ENCODE results near the gene TTC7B. TPM values are rescaled to one million over a fixed set of nuclear protein-coding genes. Genes with fewer than 3 reads are reported as not detected.
A peak's percentile ranks its signal among the peaks of the same experiment; 100 is the strongest.

Gene TTC7B
- total RNA-seq, 2 donors from 2014 or later, result 25.0 to 40.7 TPM

GRCh38 chr14:90760591-90761316 is 55.5 kb downstream of the TTC7B start:
- Histone ChIP-seq H3K27me3 (replicated peaks; ENCODE audit: insufficient read depth) (no peaks in the 10 kb centered on the region), H3K9me3 (no peaks in the 10 kb centered on the region), H3K4me3 (no peak overlapping the region), H3K4me1 (replicated peaks) (peaks cover 8% of the 10 kb centered on the region), H3K27ac (no peak overlapping the region), H3K36me3 (no peaks in the 10 kb centered on the region)
- WGBS, result 89% methylated on average over 4 of the region's 4 CpGs
- no peak for TF ChIP-seq POLR2A (IDR thresholded peaks at IDR 0.05)
- TF ChIP-seq CTCF (IDR thresholded peaks at IDR 0.05), result peak in 2 of 4 experiments; percentile 30 to 39
- intact Hi-C loops (cut with DNase I), result no loop called here
- peak; percentile 2 for DNase-seq (ENCODE audit: low spot score)

- Histone ChIP-seq H3K27ac (no peak overlapping the region), H3K4me3 (no peak overlapping the region), H3K36me3 (no peaks in the 10 kb centered on the region), H3K4me1 (replicated peaks) (peaks cover 8% of the 10 kb centered on the region), H3K9me3 (no peaks in the 10 kb centered on the region), H3K27me3 (replicated peaks; ENCODE audit: insufficient read depth) (no peaks in the 10 kb centered on the region)
- peak; percentile 2 for DNase-seq (ENCODE audit: low spot score)
- 88% methylated on average over 4 of the region's 4 CpGs for WGBS
- intact Hi-C loops (cut with DNase I), result no loop called here
- TF ChIP-seq POLR2A (IDR thresholded peaks at IDR 0.05) (no peak), CTCF (IDR thresholded peaks at IDR 0.05) (no peak), POLR2AphosphoS5 (IDR thresholded peaks at IDR 0.05) (no peak)
These were observed 56.2 kb downstream of the TTC7B start for GRCh38 chr14:90760078-90760444.

- Histone ChIP-seq H3K4me3 (no peak overlapping the region), H3K27me3 (replicated peaks; ENCODE audit: insufficient read depth) (no peaks in the 10 kb centered on the region), H3K36me3 (no peaks in the 10 kb centered on the region), H3K9me3 (no peaks in the 10 kb centered on the region), H3K27ac (peak overlapping the region; percentile 85 to 87), H3K4me1 (replicated peaks) (peaks cover 8% of the 10 kb centered on the region)
- DNase-seq (ENCODE audit: low spot score), result no peak
- 84% methylated on average over 7 of the region's 7 CpGs for WGBS
- intact Hi-C loops (cut with DNase I), result loop anchor here (2.0 to 5.0 kb wide), 3 partner anchors 62 to 457 kb away; partner anchors contain the start of gene CALM1
- TF ChIP-seq CTCF (IDR thresholded peaks at IDR 0.05) (no peak), POLR2A (IDR thresholded peaks at IDR 0.05) (no peak), POLR2AphosphoS5 (IDR thresholded peaks at IDR 0.05) (no peak)
These were observed 56.7 kb downstream of the TTC7B start for GRCh38 chr14:90759370-90760077.

GRCh38 chr14:90758959-90759358 is 57.3 kb downstream of the TTC7B start:
- no peaks in the 10 kb centered on the region for H3K36me3 ChIP-seq
- peak; percentile 42 for TF ChIP-seq POLR2AphosphoS5 (IDR thresholded peaks at IDR 0.05)
- no peak for TF ChIP-seq POLR2A (IDR thresholded peaks at IDR 0.05)
- H3K4me1 ChIP-seq (replicated peaks), result peaks cover 8% of the 10 kb centered on the region
- peak overlapping the region; percentile 85 to 87 for H3K27ac ChIP-seq
- peak; percentile 14 for DNase-seq (ENCODE audit: low spot score)
- H3K4me3 ChIP-seq, result peak overlapping the region; percentile 35 to 42
- H3K9me3 ChIP-seq, result no peaks in the 10 kb centered on the region
- WGBS, result 55% methylated on average over 13 of the region's 13 CpGs
- intact Hi-C loops (cut with DNase I), result loop anchor here (2.0 to 5.0 kb wide), 3 partner anchors 62 to 457 kb away; partner anchors contain the start of gene CALM1
- H3K27me3 ChIP-seq (replicated peaks; ENCODE audit: insufficient read depth), result no peaks in the 10 kb centered on the region

- H3K4me1 ChIP-seq (replicated peaks), result peaks cover 8% of the 10 kb centered on the region
- TF ChIP-seq POLR2A (IDR thresholded peaks at IDR 0.05) (peak; percentile 8), CTCF (IDR thresholded peaks at IDR 0.05) (peak; percentile 93 to 98 (median 96)), POLR2AphosphoS5 (IDR thresholded peaks at IDR 0.05) (no peak)
- DNase-seq (ENCODE audit: low spot score), result peak; percentile 91
- peak overlapping the region; percentile 85 to 87 for H3K27ac ChIP-seq
- WGBS, result under 1% methylated on average over 45 of the region's 71 CpGs
- H3K27me3 ChIP-seq (replicated peaks; ENCODE audit: insufficient read depth), result no peaks in the 10 kb centered on the region
- intact Hi-C loops (cut with DNase I), result loop anchor here (2.0 to 5.0 kb wide), 3 partner anchors 61 to 456 kb away; partner anchors contain the start of gene CALM1
- H3K4me3 ChIP-seq, result peak overlapping the region; percentile 35 to 42
- no peaks in the 10 kb centered on the region for H3K36me3 ChIP-seq
- H3K9me3 ChIP-seq, result no peaks in the 10 kb centered on the region
These were observed 58.0 kb downstream of the TTC7B start for GRCh38 chr14:90758028-90758889.

Data from prostate gland (tissue), 2 donors.